ENCODE results near the gene STAT1. TPM values are rescaled to one million over a fixed set of nuclear protein-coding genes. Genes with fewer than 3 reads are reported as not detected.

STAT1 gene
- total and polyA plus RNA-seq, 9 of the 15 experiments (the other 6 are each of a cell fraction or from before 2014, with no cell fraction given) = 8.7 to 34.4 (median 26.8) TPM

DNA sequence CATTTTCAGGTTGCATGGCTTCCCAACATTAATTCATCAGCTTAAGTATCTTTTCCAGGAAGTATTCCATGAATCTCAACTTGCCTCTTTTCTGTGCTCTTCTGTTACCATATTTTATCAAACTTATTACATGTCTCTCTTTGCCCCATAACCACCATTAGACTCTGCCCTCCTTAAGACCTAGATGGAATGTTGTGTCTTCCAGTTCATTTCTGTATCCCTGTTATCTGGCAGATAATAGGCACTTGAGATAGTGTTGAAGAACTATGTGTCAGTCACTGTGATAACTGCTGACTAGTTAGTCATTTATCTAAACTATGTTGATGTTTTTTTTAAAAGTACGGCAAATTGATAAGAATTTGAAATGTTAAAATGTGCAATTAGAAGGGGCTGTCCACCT is 91.6 kb downstream of the STAT1 start:
- Histone ChIP-seq H3K9me1 (ENCODE audit: control insufficient read depth, insufficient read depth, low read length) (no peaks in the 10 kb centered on the region), H3K79me2 (ENCODE audit: control insufficient read depth, insufficient read depth, low read length) (no peaks in the 10 kb centered on the region), H3K9ac (ENCODE audit: insufficient read depth in 1 of 2, low read depth in 2 of 2, low read length in 2 of 2) (no peak overlapping the region), H3K9me3 (replicated peaks; ENCODE audit: control insufficient read depth, insufficient read depth, low read depth, low read length) (no peaks in the 10 kb centered on the region), H2AFZ (ENCODE audit: low read depth, low read length) (no peak overlapping the region), H3K27me3 (ENCODE audit: control insufficient read depth in 2 of 2, insufficient read depth in 2 of 2, low read length in 2 of 2) (no peaks in the 10 kb centered on the region), H3K4me3 (no peak overlapping the region), H3K4me1 (replicated peaks in 1 of 2; ENCODE audit: control insufficient read depth in 2 of 2, insufficient read depth in 2 of 2, low read length in 2 of 2) (no peaks in the 10 kb centered on the region), H3K36me3 (ENCODE audit: control insufficient read depth, insufficient read depth, low read length) (peaks cover 90% of the 10 kb centered on the region), H4K20me1 (replicated peaks; ENCODE audit: control insufficient read depth, insufficient read depth, low read length) (no peaks in the 10 kb centered on the region), H3K27ac (ENCODE audit: extremely low read depth, low read depth, low read length) (no peak overlapping the region), H3K4me2 (ENCODE audit: insufficient read depth, low read length) (no peak overlapping the region)
- 79% methylated on average over 1 of the region's 1 CpG for WGBS (ENCODE audit: insufficient coverage, low coverage, missing lambda C conversion rate)
- ATAC-seq = no peak
- in situ Hi-C loops (cut with MboI) (no loop called here), intact Hi-C loops (cut with micrococcal nuclease) (no loop called here)
- TF ChIP-seq NEUROD1 (IDR thresholded peaks at IDR 0.05; ENCODE audit: borderline replicate concordance, low read depth, low read length, partially characterized antibody) = no peak
- DNase-seq (ENCODE audit: extremely low read depth in 1 of 4, low spot score in 3 of 4) = no peak
- ChIA-PET CTCF (ENCODE audit: low intra/inter-chr PET ratio) (no interaction called here), POLR2A (interaction anchor here (0.7 kb wide), 1 partner anchor 329 kb away, joined by 3 read pairs; no protein-coding TSS in a partner anchor)
- no peak for FAIRE-seq
- no TSS peak for BruUV-seq (replicated peaks)

DNA sequence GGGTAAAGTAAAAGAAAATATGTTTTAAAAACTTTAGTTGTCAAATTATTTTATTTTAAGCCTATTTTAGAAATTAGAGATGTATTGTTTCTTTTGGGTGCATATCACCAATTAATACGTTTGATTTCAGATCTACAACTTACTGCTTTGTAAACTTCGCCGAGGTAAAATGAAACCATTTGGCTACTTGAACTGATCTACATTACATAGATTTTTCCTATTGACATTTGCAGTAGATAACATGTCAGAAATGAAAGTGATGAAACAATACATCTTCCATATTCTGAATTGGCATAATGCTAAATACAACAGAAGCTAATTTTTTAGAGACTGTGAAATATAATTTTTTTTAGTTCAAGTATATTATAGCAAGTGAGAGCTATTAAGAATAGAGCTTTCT is 93.9 kb downstream of the STAT1 start:
- Histone ChIP-seq H3K9ac (ENCODE audit: insufficient read depth in 1 of 2, low read depth in 2 of 2, low read length in 2 of 2) (no peak overlapping the region), H3K9me1 (ENCODE audit: control insufficient read depth, insufficient read depth, low read length) (no peaks in the 10 kb centered on the region), H3K9me3 (replicated peaks; ENCODE audit: control insufficient read depth, insufficient read depth, low read depth, low read length) (no peaks in the 10 kb centered on the region), H3K4me1 (replicated peaks in 1 of 2; ENCODE audit: control insufficient read depth in 2 of 2, insufficient read depth in 2 of 2, low read length in 2 of 2) (no peaks in the 10 kb centered on the region), H3K36me3 (ENCODE audit: control insufficient read depth, insufficient read depth, low read length) (peaks cover 84% of the 10 kb centered on the region), H3K4me3 (no peak overlapping the region), H3K27me3 (ENCODE audit: control insufficient read depth in 2 of 2, insufficient read depth in 2 of 2, low read length in 2 of 2) (no peaks in the 10 kb centered on the region), H4K20me1 (replicated peaks; ENCODE audit: control insufficient read depth, insufficient read depth, low read length) (no peaks in the 10 kb centered on the region), H3K4me2 (ENCODE audit: insufficient read depth, low read length) (no peak overlapping the region), H3K79me2 (ENCODE audit: control insufficient read depth, insufficient read depth, low read length) (no peaks in the 10 kb centered on the region), H2AFZ (ENCODE audit: low read depth, low read length) (no peak overlapping the region), H3K27ac (ENCODE audit: extremely low read depth, low read depth, low read length) (no peak overlapping the region)
- intact Hi-C loops (cut with micrococcal nuclease) = no loop called here
- POLR2A ChIA-PET = no interaction called here
- CTCF ChIA-PET (ENCODE audit: low intra/inter-chr PET ratio) = no interaction called here
- in situ Hi-C loops (cut with MboI) = no loop called here
- FAIRE-seq = no peak
- TF ChIP-seq CHD4 (IDR thresholded peaks at IDR 0.05; ENCODE audit: insufficient read depth, insufficient replicate concordance, low read depth, low read length, poor library complexity, severe bottlenecking) (no peak), PRMT5 (CRISPR knock-in tag; IDR thresholded peaks at IDR 0.05) (no peak), MAFG (tag; conservative IDR thresholded peaks at IDR 0.05) (no peak), SP1 (CRISPR knock-in tag; IDR thresholded peaks at IDR 0.05) (no peak), ZNF175 (CRISPR knock-in tag; IDR thresholded peaks at IDR 0.05; ENCODE audit: low read depth) (no peak)
- WGBS (ENCODE audit: insufficient coverage, low coverage, missing lambda C conversion rate) = 100% methylated on average over 3 of the region's 3 CpGs
- BruUV-seq (replicated peaks) = no TSS peak
- no peak for DNase-seq (ENCODE audit: extremely low read depth in 1 of 4, low spot score in 3 of 4)
- ATAC-seq = no peak

Other genes with a start within 250 kb of the STAT1 start
- gene GLS, start 133.3 kb downstream of the STAT1 start, total RNA-seq (2014; rRNA removed) = 60.8 and 63.2 TPM in 2 replicates
- gene GLS, start 133.3 kb downstream of the STAT1 start, total RNA-seq (2014; rRNA removed; fragmentation: Illumina TruSeq; extraction: Trizol) = 77.5 and 84.1 TPM in 2 replicates
- 45.6 and 48.2 TPM in 2 replicates for gene GLS, start 133.3 kb downstream of the STAT1 start, total RNA-seq (2015; rRNA removed; fragmentation: Illumina TruSeq; extraction: Trizol)
- gene GLS, start 133.3 kb downstream of the STAT1 start, total RNA-seq (2021) = 60.2 and 71.3 TPM in 2 replicates
- 44.4 and 61.7 TPM in 2 replicates for gene GLS, start 133.3 kb downstream of the STAT1 start, polyA plus RNA-seq (2011; rRNA removed)
- 31.9 and 36.7 TPM in 2 replicates for gene GLS, start 133.3 kb downstream of the STAT1 start, polyA plus RNA-seq (2014; fragmentation: Illumina TruSeq; extraction: Trizol)
- gene GLS, start 133.3 kb downstream of the STAT1 start, polyA plus RNA-seq (2014; fragmentation: Nextera tagmentation; extraction: Ambion mirVana) = 10 to 100 TPM; 13.7 to 17.0 TPM
- 29.8 and 35.9 TPM in 2 replicates for gene GLS, start 133.3 kb downstream of the STAT1 start, polyA plus RNA-seq (2014; rRNA removed)
- not detected in 2 replicates for gene STAT4, start 136.8 kb upstream of the STAT1 start, total RNA-seq (2014; rRNA removed)
- not detected in 2 replicates for gene STAT4, start 136.8 kb upstream of the STAT1 start, total RNA-seq (2014; rRNA removed; fragmentation: Illumina TruSeq; extraction: Trizol)
- gene STAT4, start 136.8 kb upstream of the STAT1 start, total RNA-seq (2015; rRNA removed; fragmentation: Illumina TruSeq; extraction: Trizol) = not detected in 2 replicates
- 0.34 TPM in 1 of 2 replicates, not detected in the other for gene STAT4, start 136.8 kb upstream of the STAT1 start, total RNA-seq (2021)
- gene STAT4, start 136.8 kb upstream of the STAT1 start, polyA plus RNA-seq (2011; rRNA removed) = 0.06 TPM in 1 of 2 replicates, not detected in the other
- not detected in 2 replicates for gene STAT4, start 136.8 kb upstream of the STAT1 start, polyA plus RNA-seq (2014; fragmentation: Illumina TruSeq; extraction: Trizol)
- under 1 TPM; 0.01 to 0.03 TPM for gene STAT4, start 136.8 kb upstream of the STAT1 start, polyA plus RNA-seq (2014; fragmentation: Nextera tagmentation; extraction: Ambion mirVana)
- gene STAT4, start 136.8 kb upstream of the STAT1 start, polyA plus RNA-seq (2014; rRNA removed) = not detected in 2 replicates
- gene MYO1B, start 231.2 kb upstream of the STAT1 start, total RNA-seq (2014; rRNA removed) = 0.14 and 0.16 TPM in 2 replicates
- not detected in 2 replicates for gene MYO1B, start 231.2 kb upstream of the STAT1 start, total RNA-seq (2014; rRNA removed; fragmentation: Illumina TruSeq; extraction: Trizol)
- 0.04 and 0.08 TPM in 2 replicates for gene MYO1B, start 231.2 kb upstream of the STAT1 start, total RNA-seq (2015; rRNA removed; fragmentation: Illumina TruSeq; extraction: Trizol)
- 0.25 and 0.33 TPM in 2 replicates for gene MYO1B, start 231.2 kb upstream of the STAT1 start, total RNA-seq (2021)
- not detected in 2 replicates for gene MYO1B, start 231.2 kb upstream of the STAT1 start, polyA plus RNA-seq (2011; rRNA removed)
- not detected in 2 replicates for gene MYO1B, start 231.2 kb upstream of the STAT1 start, polyA plus RNA-seq (2014; fragmentation: Illumina TruSeq; extraction: Trizol)
- gene MYO1B, start 231.2 kb upstream of the STAT1 start, polyA plus RNA-seq (2014; fragmentation: Nextera tagmentation; extraction: Ambion mirVana) = not detected
- gene MYO1B, start 231.2 kb upstream of the STAT1 start, polyA plus RNA-seq (2014; rRNA removed) = 0.27 TPM in 1 of 2 replicates, not detected in the other

Data from K562 (cell line).